Left kidney (tissue), 8 donors: ENCODE data around the gene ACTR3C. TPM values are rescaled to one million over a fixed set of nuclear protein-coding genes. Genes with fewer than 3 reads are reported as not detected.
A peak's percentile ranks its signal among the peaks of the same experiment; 100 is the strongest.

Source experiments
- DNase-seq: peaks from one replicate; pipeline ENCODE4 v3.0.0-alpha.2; 2013
- long read RNA-seq, 8 donors: transcript quantifications; one replicate each; lab custom pipeline, GENCODE V29; 2026
- polyA plus RNA-seq: library from polyadenylated mRNA; unstranded; fragments of 120-200 nt; gene quantifications from one replicate; pipeline ENCODE4 v1.2.1, GENCODE V29; 2013; ENCODE audit not compliant: insufficient read length

ACTR3C gene
- 9.7 TPM for polyA plus RNA-seq
- long read RNA-seq, donor 1, full-length matches to known transcripts: 2 of 30 reads
- long read RNA-seq, donor 1, partial matches to known transcripts: 0 of 30 reads
- long read RNA-seq, donor 1, other reads (novel, unspliced or antisense): 28 of 30 reads
- long read RNA-seq, donor 2, full-length matches to known transcripts: 2 of 2 reads
- long read RNA-seq, donor 2, partial matches to known transcripts: 0 of 2 reads
- long read RNA-seq, donor 2, other reads (novel, unspliced or antisense): 0 of 2 reads
- long read RNA-seq, donor 3, partial matches to known transcripts: 5 of 20 reads
- long read RNA-seq, donor 3, other reads (novel, unspliced or antisense): 15 of 20 reads
- long read RNA-seq, donor 4: 0 reads
- long read RNA-seq, donor 5, full-length matches to known transcripts: 1 of 75 reads
- long read RNA-seq, donor 5, partial matches to known transcripts: 50 of 75 reads
- long read RNA-seq, donor 5, other reads (novel, unspliced or antisense): 24 of 75 reads
- long read RNA-seq, donor 6, full-length matches to known transcripts: 1 of 37 reads
- long read RNA-seq, donor 6, partial matches to known transcripts: 0 of 37 reads
- long read RNA-seq, donor 6, other reads (novel, unspliced or antisense): 36 of 37 reads
- long read RNA-seq, donor 7, full-length matches to known transcripts: 1 of 91 reads
- long read RNA-seq, donor 7, partial matches to known transcripts: 90 of 91 reads
- long read RNA-seq, donor 7, other reads (novel, unspliced or antisense): 0 of 91 reads
- long read RNA-seq, donor 8, full-length matches to known transcripts: 2 of 2 reads
- long read RNA-seq, donor 8, partial matches to known transcripts: 0 of 2 reads
- long read RNA-seq, donor 8, other reads (novel, unspliced or antisense): 0 of 2 reads

- peak; percentile 74 for DNase-seq
Measured at GRCh38 chr7:150322833-150323681, at the start of gene ACTR3C, which contains the start of gene LRRC61. ACTR3C (minus strand) TSS chr7:150323545; CDS start chr7:150295296, 28,249 bp downstream. LRRC61 (plus strand) TSS chr7:150323355; CDS start chr7:150336862, 13,507 bp downstream.

GRCh38 chr7:150372271-150373048, 49.1 kb upstream of the ACTR3C start:
- DNase-seq: no peak

GRCh38 chr7:150371996-150372270, 48.6 kb upstream of the ACTR3C start:
- no peak for DNase-seq

- no peak for DNase-seq
Measured at GRCh38 chr7:150371131-150371995, 48.0 kb upstream of the ACTR3C start.

GRCh38 chr7:150370612-150371071, 47.3 kb upstream of the ACTR3C start:
- no peak for DNase-seq

GRCh38 chr7:150369748-150370501, 46.6 kb upstream of the ACTR3C start:
- no peak for DNase-seq

- peak; percentile 70 for DNase-seq
Measured at GRCh38 chr7:150368884-150369747, 45.8 kb upstream of the ACTR3C start.

GRCh38 chr7:150368096-150368883, 44.9 kb upstream of the ACTR3C start, which contains the start of gene REPIN1:
REPIN1 (plus strand) TSS chr7:150368822; CDS start chr7:150369712, 890 bp downstream.
- DNase-seq: peak; percentile 88

GRCh38 chr7:150367677-150368095, 44.3 kb upstream of the ACTR3C start:
- DNase-seq: no peak

GRCh38 chr7:150365673-150366398, 42.5 kb upstream of the ACTR3C start:
- no peak for DNase-seq

GRCh38 chr7:150365194-150365593, 41.8 kb upstream of the ACTR3C start:
- DNase-seq: no peak

GRCh38 chr7:150363872-150364271, 40.5 kb upstream of the ACTR3C start:
- no peak for DNase-seq

- DNase-seq: no peak
Measured at GRCh38 chr7:150363370-150363769, 40.0 kb upstream of the ACTR3C start.

- DNase-seq: no peak
Measured at GRCh38 chr7:150361807-150362621, 38.7 kb upstream of the ACTR3C start.

- no peak for DNase-seq
Measured at GRCh38 chr7:150361402-150361801, 38.1 kb upstream of the ACTR3C start.
